ENCODE results near the gene CDC42BPB. TPM values are rescaled to one million over a fixed set of nuclear protein-coding genes. Genes with fewer than 3 reads are reported as not detected.

Gene CDC42BPB
- total and polyA plus RNA-seq, 2 of the 13 experiments (the other 11 are each of a cell fraction or from before 2014, with no cell fraction given): 19.7 to 32.3 TPM

GRCh38 chr14:103097994-103098957 lies 40.9 kb upstream of the CDC42BPB start (continued):
- TF ChIP-seq TFAP4 (IDR thresholded peaks at IDR 0.05; ENCODE audit: borderline replicate concordance, low read depth) (no peak), ZNF138 (CRISPR knock-in tag; IDR thresholded peaks at IDR 0.05; ENCODE audit: low read depth) (no peak), MAX (IDR thresholded peaks at IDR 0.05) (peak; percentile 21; the same call in 1 of the 2 replicates), ZNF772 (CRISPR knock-in tag; IDR thresholded peaks at IDR 0.05) (no peak), RARA (CRISPR knock-in tag; IDR thresholded peaks at IDR 0.05) (peak; percentile 40; the same call in 1 of the 2 replicates), ETV5 (CRISPR knock-in tag; IDR thresholded peaks at IDR 0.05; ENCODE audit: borderline replicate concordance) (no peak), HDAC1 (CRISPR knock-in tag; IDR thresholded peaks at IDR 0.05) (peak; percentile 5; the same call in 1 of the 2 replicates), ZNF205 (CRISPR knock-in tag; IDR thresholded peaks at IDR 0.05) (0 out of 2 replicates have a peak, but pooled peaks have one; percentile 6), PBX2 (CRISPR knock-in tag; IDR thresholded peaks at IDR 0.05) (peak; percentile 26; the same call in 1 of the 2 replicates), ZBTB20 (CRISPR knock-in tag; IDR thresholded peaks at IDR 0.05; ENCODE audit: borderline replicate concordance, low read depth) (no peak), HNF1B (CRISPR knock-in tag; IDR thresholded peaks at IDR 0.05) (peak; percentile 25; the same call in 1 of the 2 replicates), ZNF687 (CRISPR knock-in tag; IDR thresholded peaks at IDR 0.05) (peak; percentile 68)
- TF ChIP-seq, protein P1, sequence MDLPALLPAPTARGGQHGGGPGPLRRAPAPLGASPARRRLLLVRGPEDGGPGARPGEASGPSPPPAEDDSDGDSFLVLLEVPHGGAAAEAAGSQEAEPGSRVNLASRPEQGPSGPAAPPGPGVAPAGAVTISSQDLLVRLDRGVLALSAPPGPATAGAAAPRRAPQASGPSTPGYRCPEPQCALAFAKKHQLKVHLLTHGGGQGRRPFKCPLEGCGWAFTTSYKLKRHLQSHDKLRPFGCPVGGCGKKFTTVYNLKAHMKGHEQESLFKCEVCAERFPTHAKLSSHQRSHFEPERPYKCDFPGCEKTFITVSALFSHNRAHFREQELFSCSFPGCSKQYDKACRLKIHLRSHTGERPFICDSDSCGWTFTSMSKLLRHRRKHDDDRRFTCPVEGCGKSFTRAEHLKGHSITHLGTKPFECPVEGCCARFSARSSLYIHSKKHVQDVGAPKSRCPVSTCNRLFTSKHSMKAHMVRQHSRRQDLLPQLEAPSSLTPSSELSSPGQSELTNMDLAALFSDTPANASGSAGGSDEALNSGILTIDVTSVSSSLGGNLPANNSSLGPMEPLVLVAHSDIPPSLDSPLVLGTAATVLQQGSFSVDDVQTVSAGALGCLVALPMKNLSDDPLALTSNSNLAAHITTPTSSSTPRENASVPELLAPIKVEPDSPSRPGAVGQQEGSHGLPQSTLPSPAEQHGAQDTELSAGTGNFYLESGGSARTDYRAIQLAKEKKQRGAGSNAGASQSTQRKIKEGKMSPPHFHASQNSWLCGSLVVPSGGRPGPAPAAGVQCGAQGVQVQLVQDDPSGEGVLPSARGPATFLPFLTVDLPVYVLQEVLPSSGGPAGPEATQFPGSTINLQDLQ (CRISPR knock-in tag; IDR thresholded peaks at IDR 0.05): no peak
- TF ChIP-seq, protein P2, sequence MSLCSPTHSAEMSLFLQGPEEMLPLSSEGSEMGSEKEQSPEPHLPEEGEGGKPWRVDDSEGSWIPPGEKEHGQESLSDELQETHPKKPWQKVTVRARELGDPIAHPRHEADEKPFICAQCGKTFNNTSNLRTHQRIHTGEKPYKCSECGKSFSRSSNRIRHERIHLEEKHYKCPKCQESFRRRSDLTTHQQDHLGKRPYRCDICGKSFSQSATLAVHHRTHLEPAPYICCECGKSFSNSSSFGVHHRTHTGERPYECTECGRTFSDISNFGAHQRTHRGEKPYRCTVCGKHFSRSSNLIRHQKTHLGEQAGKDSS (CRISPR knock-in tag; IDR thresholded peaks at IDR 0.05; ENCODE audit: borderline replicate concordance, low read depth): peak; percentile 7; the same call in 1 of the 2 replicates
